Hematopoietic multipotent progenitor cell treated with erythropoietin and hydrocortisone succinate and interleukin-3 and kit ligand, for 6 days (in vitro differentiated cells): ENCODE data around the gene SELENOP.
"Not testable (repeated sequence)": the region's sequence is repeated elsewhere in the genome, so short reads cannot be mapped to it uniquely, and the experiment has no call there.

Experiments
- DNase-seq: peaks from one replicate; pipeline ENCODE4 v3.0.0-alpha.2; 2015

Gene SELENOP

GRCh38 chr5:42826757-42827515 is 15.2 kb upstream of the SELENOP start:
- no peak for DNase-seq

- DNase-seq, result no peak
These were observed 13.9 kb upstream of the SELENOP start for GRCh38 chr5:42825422-42826148.

DNA sequence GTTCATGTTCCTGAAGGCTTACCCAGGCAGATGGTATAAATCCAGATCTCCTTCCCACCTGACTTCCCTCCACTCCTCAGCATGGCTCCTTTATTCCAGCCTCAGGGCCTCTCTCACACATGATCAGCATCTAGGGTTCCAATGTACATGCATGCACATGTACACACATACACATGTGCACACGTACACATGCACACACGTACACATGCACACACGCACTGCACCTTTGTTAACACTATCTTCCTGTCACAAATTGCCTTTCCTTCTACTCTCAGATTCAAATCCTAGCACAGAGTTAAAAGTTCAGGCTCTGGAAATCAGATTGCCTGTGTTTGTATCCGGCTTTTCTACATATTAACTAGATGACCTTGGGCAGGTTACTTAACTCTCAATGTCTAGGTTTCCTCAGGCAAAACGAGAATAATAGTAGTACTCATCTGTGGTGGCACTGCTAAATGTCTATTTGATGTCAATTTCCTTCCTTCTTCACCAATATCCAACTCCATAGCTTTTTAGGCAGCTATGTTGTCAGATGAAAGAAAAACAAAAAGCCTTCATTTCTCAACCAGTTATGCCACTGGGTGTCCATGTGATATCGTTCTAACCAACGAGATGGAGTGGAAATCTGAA is 12.8 kb upstream of the SELENOP start:
- no peak for DNase-seq

- no peak for DNase-seq
These were observed 10.9 kb upstream of the SELENOP start for GRCh38 chr5:42822548-42822947.

DNA sequence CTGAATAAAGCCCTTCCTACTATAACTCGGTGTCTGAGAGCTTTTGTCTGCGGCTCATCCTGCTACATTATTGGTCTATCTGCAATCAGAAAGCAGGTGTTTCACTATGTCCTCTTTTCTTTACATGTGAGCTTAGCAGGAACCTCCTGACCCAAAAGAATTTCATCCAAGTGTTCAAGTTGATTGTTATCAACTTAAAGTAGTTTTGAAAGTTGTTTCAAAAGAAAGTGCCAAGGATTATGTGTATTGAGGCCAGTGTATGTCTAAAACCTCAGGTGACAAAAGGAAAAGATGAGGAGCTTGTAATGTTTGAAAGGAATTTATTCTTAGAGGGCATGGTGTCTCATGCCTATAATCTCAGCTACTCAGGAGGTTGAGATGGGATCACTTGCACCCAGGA is 8.1 kb upstream of the SELENOP start:
- no peak for DNase-seq

DNA sequence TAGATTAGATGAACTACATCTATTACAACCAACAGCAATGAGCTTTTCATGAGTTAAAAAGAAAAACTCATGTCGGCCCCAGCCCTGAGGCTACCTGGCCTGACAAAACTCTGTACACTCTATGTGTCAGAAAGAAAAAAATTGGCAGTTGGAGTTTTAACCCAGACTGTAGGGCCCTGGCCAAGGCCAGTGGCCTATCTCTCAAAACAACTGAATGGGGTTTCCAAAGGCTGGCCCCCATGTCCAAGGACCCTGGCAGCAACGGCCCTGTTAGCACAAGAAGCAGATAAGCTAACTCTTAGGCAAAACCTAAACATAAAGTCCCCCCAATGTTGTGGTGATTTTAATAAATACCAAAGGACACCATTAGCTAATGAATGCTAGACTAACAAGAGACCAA is 4.9 kb upstream of the SELENOP start:
- not testable (repeated sequence) for DNase-seq

- DNase-seq, result no peak
These were observed 1.8 kb upstream of the SELENOP start for GRCh38 chr5:42813533-42813932.

GRCh38 chr5:42812620-42813019 is 928 bp upstream of the SELENOP start:
- DNase-seq, result no peak

DNA sequence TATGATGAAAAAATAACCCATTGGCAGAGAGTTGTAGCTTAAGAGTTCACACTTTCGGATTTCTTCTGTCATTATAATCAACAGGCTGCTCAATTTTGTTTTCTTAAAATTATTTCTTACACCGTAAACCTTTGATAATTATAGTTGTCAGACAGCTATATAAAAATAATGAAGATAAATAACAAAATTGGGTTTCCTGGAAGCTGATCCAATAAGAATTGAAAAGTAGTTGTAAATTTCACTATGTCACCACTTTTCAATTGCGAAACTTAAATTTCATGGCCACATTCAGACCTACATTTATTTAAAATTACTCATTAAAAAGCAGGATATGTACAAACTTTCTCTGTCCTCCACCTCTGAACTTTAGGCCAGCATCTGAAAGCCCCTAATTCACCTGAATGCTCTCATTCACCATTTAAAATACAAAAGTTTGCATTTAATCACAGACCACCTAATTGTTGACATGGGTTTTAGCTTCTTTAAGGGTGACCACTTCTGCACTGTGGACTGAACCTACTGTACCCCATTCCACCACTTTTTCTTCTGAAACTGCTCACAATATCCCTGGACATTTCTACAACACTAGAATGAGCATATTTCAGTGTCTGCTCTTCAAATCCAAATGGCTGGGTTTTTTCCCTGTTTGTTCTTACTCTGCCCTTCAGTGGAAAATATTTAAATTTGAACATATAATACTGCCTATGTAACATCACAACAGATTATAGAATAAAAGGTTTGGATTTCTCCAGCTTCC is 680 bp downstream of the SELENOP start:
- DNase-seq, result no peak

DNA sequence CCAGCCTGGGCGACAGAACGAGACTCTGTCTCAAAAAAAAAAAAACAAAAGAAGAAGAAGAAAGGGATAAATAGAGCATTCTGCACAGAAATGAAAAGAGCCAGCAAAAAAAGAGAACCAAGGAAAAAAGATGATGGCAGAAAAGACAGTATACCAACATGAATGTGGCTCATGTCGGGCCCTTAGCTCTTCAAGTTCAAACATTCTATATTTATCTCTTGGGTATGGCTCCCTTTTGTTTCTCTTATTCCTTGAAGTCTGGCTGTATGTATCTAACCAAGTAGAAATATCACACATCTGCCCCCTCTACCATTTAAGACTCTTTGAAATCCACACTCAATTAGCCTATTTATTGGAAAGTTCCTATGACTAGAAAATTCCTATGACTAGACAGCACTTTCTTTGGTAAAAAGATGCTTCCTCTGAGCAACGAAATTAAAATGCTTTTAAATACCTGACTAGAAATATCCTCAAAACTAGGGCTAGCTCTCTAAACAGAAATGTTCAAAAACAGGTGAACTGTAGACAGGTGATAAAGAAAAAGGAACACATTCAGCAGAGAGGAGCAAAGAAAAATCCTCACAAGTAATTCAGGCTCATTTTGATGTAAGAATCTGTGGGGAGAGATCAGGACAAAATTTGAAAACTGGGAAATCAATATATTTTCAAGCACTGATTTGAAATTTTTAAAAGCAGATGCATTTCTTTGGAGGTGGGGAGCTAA is 2.6 kb downstream of the SELENOP start:
- DNase-seq, result no peak

DNA sequence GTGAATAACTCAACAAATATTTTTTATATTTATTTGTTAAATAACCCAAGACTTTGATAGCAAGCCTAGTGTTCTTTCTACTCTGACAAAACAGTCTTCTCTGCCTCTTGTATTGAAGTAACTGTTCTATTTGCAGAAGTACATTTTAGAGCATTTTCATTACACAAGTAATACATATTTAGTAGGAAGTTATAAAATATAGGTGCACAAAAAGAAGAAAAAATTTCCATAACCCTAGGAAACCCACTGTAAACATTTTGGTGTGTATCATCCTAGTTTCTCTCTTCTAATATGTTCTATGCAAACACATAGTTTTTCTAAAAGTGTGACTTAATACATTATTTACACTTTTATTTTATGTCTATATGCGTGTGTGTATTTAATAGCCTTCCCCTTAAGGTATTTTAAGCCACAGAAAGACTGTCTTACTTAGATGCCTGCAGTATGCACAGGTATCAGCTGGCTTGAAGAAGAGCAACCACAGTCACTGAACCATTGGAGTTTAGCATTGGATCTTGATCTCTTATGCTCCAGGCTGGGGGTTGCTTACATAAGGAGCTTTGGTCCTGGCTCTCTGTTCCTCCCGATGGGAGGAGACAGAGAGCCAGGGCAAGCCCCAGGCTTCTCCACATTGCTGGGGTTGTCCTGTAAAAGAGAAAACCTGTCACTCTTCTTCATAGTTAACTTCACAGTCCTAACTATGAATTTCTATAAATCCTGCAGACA is 3.8 kb downstream of the SELENOP start:
- no peak for DNase-seq

GRCh38 chr5:42806701-42807262 is 4.9 kb downstream of the SELENOP start:
- no peak for DNase-seq

DNA sequence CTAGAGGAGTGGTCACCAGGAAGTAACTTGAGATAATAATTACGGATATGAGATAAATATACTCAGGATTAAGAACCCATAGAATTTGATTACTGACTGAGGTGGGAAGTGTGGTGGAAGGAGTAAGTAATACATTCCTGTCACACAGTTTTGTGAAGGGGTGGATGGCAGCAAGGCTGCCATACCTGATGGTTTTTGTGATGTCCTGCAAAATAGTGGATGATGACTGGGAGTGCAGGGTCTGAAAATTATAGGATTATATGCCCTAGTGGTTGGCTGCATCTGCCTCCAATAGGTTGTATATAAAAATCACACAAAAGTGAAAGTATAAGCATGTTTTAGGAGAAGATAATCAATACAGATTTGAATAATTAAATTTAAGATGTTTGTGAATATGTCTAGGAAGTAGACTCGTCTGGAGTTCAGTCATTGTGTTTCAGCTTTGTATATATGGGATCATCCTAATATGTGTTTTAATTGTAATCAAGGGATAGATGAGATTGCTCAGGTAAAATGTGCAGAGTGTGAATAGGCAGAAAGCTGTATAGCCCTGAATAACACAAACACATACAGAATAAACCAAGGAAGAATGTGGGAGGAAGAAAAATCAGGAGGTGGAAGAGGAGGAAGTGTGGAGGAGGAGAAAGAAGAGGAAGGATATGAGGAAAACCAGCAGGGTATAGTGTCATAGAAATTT is 5.5 kb downstream of the SELENOP start:
- no peak for DNase-seq

DNA sequence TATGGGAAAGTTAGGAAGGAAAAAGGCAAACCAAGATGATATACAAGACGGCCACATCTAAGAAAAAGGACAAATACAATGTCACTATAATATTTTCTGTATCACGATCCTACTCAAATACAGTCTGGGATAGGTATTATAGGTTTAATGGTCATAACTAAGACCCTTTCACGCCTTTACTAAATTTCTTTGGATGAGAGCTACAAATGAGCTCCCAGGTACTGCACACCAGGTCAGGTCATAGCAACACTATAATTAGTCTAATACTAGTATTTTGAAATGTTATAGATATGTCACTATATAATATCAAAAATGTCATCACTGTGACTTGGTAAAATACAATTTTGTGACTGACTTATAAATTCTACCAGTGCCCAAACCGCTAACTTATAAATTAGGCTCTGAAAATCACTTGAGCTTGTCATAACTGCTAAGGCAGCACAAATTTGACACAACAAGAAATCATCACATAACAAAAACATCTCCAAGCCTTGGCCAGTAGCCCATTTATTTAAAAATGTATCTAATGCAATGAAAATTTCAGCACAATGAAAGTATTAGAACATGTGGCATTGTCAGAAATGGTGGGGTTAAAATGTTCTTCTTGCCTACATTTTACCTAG is 6.9 kb downstream of the SELENOP start:
- no peak for DNase-seq

GRCh38 chr5:42801516-42802166 is 10.1 kb downstream of the SELENOP start:
- no peak for DNase-seq

DNA sequence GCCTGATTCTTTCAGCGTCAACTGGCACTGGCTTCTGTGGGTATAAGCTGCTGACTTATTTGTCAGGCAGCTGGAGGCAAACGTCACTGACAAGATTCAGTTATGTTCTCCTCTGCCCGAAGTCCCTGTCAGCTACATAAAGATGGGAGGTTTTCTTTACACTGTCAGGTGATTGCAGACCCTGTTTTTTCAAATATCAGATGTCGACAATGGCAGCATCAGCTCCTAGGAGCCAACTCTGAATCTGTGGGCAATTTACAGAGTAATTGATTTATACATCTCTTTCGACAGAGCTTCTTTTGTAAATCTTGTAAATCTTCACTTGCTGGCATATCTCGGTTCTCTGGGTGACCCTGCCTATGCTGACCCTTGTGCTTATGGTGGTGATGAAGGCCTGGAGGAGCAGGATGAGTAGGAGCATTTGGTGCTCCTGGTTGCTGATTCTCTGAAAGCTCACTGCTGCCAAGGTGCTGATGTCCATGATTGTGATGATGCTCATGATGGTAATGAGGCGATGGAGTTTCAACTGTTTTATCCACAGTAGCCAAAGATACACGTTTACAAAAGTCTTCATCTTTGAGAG is 10.9 kb downstream of the SELENOP start:
- no peak for DNase-seq

GRCh38 chr5:42799668-42800114 is 12.0 kb downstream of the SELENOP start:
- DNase-seq, result no peak

DNA sequence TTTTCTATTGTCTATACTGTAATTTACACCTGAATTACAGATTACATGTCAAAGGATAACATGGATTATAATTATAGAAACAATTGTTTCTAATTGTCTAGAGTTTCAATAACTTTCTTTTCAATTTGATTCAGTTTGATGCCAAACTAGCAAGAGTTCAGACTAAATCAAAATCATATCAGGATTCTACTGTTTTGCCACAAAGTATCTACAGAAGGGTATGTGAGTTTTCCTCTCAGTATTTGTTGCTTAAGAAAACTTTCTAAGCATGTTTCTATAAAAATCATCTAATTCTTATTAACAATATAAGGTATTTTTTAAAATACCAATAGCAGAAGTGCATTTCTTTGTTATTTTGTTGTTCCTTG is 12.5 kb downstream of the SELENOP start:
- no peak for DNase-seq
